Ovary (tissue), 9 donors: Measurements from ENCODE around the gene ZNF674. TPM values are rescaled to one million over a fixed set of nuclear protein-coding genes. Genes with fewer than 3 reads are reported as not detected.

Source experiments
- DNase-seq, 5 donors: peaks; one replicate each; pipeline ENCODE4 v3.0.0-alpha.2; 2019 to 2020
- H3K27ac ChIP-seq, 2 donors: fragments of 200-600 bp; one replicate each; pipeline versions ENCODE4 v1.5.1 to v1.8.0; 2019 to 2022
- H3K27me3 ChIP-seq: fragments of 200-600 bp; one replicate; pipeline ENCODE4 v1.8.0; 2022
- H3K36me3 ChIP-seq: fragments of 200-600 bp; sonication (generic); one replicate; pipeline ENCODE4 v1.5.1; 2019
- H3K4me1 ChIP-seq: one replicate; pipeline ENCODE4 v1.8.1; 2013; ENCODE audit warnings: mild to moderate bottlenecking, moderate library complexity; ENCODE audit not compliant: insufficient read depth
- H3K4me3 ChIP-seq: fragments of 200-600 bp; sonication (generic); one replicate; pipeline ENCODE4 v1.5.1; 2017
- H3K9me3 ChIP-seq, 2 donors: fragments of 200-600 bp in 1 of 2; sonication (generic) in 1 of 2; one replicate each; pipeline versions ENCODE4 v1.5.1 to v1.8.1; 2013 to 2019; ENCODE audit warnings: mild to moderate bottlenecking in 1 of 2, moderate library complexity in 1 of 2
- CTCF ChIP-seq, 3 donors: fragments of 450-650 bp in 2 of 3; fragments of 200-600 bp in 1 of 3; IDR thresholded peaks; one replicate each; pipeline versions ENCODE4 v1.5.1 to v1.8.0; 2016 to 2022; ENCODE audit warnings: antibody characterized with exemption in 3 of 3, mild to moderate bottlenecking in 1 of 3
- EP300 ChIP-seq: sonication (generic); formaldehyde crosslinking; IDR thresholded peaks from one replicate; pipeline ENCODE4 v1.6.1; 2017; ENCODE audit warnings: antibody characterized with exemption
- POLR2A ChIP-seq: fragments of 450-650 bp; IDR thresholded peaks from one replicate; pipeline ENCODE4 v1.6.1; 2017; ENCODE audit warnings: antibody characterized with exemption, mild to moderate bottlenecking, moderate library complexity
- WGBS, 3 donors: extraction: QIAGEN DNeasy Blood & Tissue Kit in 1 of 3; methylation state at CpG; one replicate each; pipeline versions ENCODE4 v1.1.5 to v1.1.7; 2013 to 2017; 5-methylcytosine and 5-hydroxymethylcytosine counted together
- intact Hi-C, 4 donors: fragments of 100-400 bp; cut with DNase I; formaldehyde crosslinking; loops; one replicate each; pipeline versions ENCODE4 v1.11.0 to v1.15.1; 2022 to 2023
- polyA plus RNA-seq, 2 donors: library from polyadenylated mRNA; stranded (reverse); fragments of 200-250 nt in 1 of 2; fragments of 350-450 nt in 1 of 2; fragmentation: Illumina TruSeq in 1 of 2; extraction: RNeasy Lipid Tissue Mini Kit (QIAGEN cat#74804) in 1 of 2; gene quantifications; one replicate each; pipeline ENCODE4 v1.2.3, GENCODE V29; 2013 to 2014
- total RNA-seq, 7 donors: library from RNA; depleted of rRNA in 2 of 7; stranded (reverse); fragments of >200 nt in 2 of 7; fragmentation: NEBNext Ultra II Directional in 3 of 7; extraction: Animal tissue kit (Norgen Biotek cat#: 25700) in 3 of 7; gene quantifications; one replicate each; pipeline versions ENCODE4 v1.1.0 to v1.2.4, GENCODE V29; 2016 to 2023
- donor health status: DM: no; HTN: no; CAD: no; lungs with moderate emphysema.
- donor health status: DM: no; HTN: no; CAD: no.
- donor health status: Bipolar disorder and iron deficiency.
- donor health status: DM: yes; HTN: yes; CAD: no.
- donor health status: DM: no; HTN: no; CAD: no.
- donor health status: DM: yes; HTN: yes; CAD: no.

ZNF674 gene
- total and polyA plus RNA-seq, 9 donors, result 1.6 to 11.5 (median 3.6) TPM

GRCh38 chrX:46572340-46572936, 27.2 kb upstream of the ZNF674 start:
- TF ChIP-seq CTCF (IDR thresholded peaks at IDR 0.05), result no peak
- no peak for TF ChIP-seq EP300
- no peak for TF ChIP-seq POLR2A
- WGBS, 3 donors, result 77 to 80% (median 79%) methylated on average over 5 of the region's 5 CpGs
- no peaks in the 10 kb centered on the region for H3K4me1 ChIP-seq
- H3K27ac ChIP-seq, result no peak overlapping the region
- no peaks in the 10 kb centered on the region for H3K9me3 ChIP-seq
- DNase-seq, result no peak
- H3K36me3 ChIP-seq, result no peaks in the 10 kb centered on the region
- intact Hi-C loops, result loop anchor here in 3 of 4 donors (5.0 to 10.0 kb wide), 3 partner anchors 62 to 75 kb away; no protein-coding TSS in a partner anchor
- no peak overlapping the region for H3K4me3 ChIP-seq
- H3K27me3 ChIP-seq, result no peaks in the 10 kb centered on the region

- 77 to 81% (median 78%) methylated on average over 10 of the region's 10 CpGs for WGBS, 3 donors
- Histone ChIP-seq H3K36me3 (no peaks in the 10 kb centered on the region), H3K4me3 (no peak overlapping the region), H3K9me3 (no peaks in the 10 kb centered on the region), H3K27ac (no peak overlapping the region), H3K4me1 (no peaks in the 10 kb centered on the region), H3K27me3 (no peaks in the 10 kb centered on the region)
- DNase-seq, result no peak
- intact Hi-C loops, result loop anchor here in 3 of 4 donors (5.0 to 10.0 kb wide), 3 partner anchors 63 to 76 kb away; no protein-coding TSS in a partner anchor
- no peak for TF ChIP-seq CTCF (IDR thresholded peaks at IDR 0.05)
- TF ChIP-seq EP300, result no peak
- no peak for TF ChIP-seq POLR2A
Measured at GRCh38 chrX:46571423-46572339, 26.5 kb upstream of the ZNF674 start.

GRCh38 chrX:46569621-46570020, 24.4 kb upstream of the ZNF674 start:
- no peak overlapping the region for H3K4me3 ChIP-seq
- TF ChIP-seq CTCF (IDR thresholded peaks at IDR 0.05) (no peak), EP300 (no peak), POLR2A (no peak)
- H3K27me3 ChIP-seq, result no peaks in the 10 kb centered on the region
- H3K36me3 ChIP-seq, result no peaks in the 10 kb centered on the region
- intact Hi-C loops, result loop anchor here in 3 of 4 donors (5.0 to 10.0 kb wide), 3 partner anchors 65 to 78 kb away; no protein-coding TSS in a partner anchor
- DNase-seq, result no peak
- no peak overlapping the region for H3K27ac ChIP-seq
- no peaks in the 10 kb centered on the region for H3K4me1 ChIP-seq
- H3K9me3 ChIP-seq, result no peaks in the 10 kb centered on the region

- no peaks in the 10 kb centered on the region for H3K36me3 ChIP-seq
- no peak overlapping the region for H3K4me3 ChIP-seq
- no peak for TF ChIP-seq CTCF (IDR thresholded peaks at IDR 0.05)
- TF ChIP-seq POLR2A, result no peak
- no peak for TF ChIP-seq EP300
- intact Hi-C loops, result no loop called here
- DNase-seq, result no peak
- H3K4me1 ChIP-seq, result no peaks in the 10 kb centered on the region
- no peak overlapping the region for H3K27ac ChIP-seq
- no peaks in the 10 kb centered on the region for H3K9me3 ChIP-seq
- no peaks in the 10 kb centered on the region for H3K27me3 ChIP-seq
Measured at GRCh38 chrX:46567388-46567787, 22.2 kb upstream of the ZNF674 start.
